Neural crest cell (in vitro differentiated cells): ENCODE results near the gene MUC3A. TPM values are rescaled to one million over a fixed set of nuclear protein-coding genes. Genes with fewer than 3 reads are reported as not detected.
"Not testable (repeated sequence)": the region's sequence is repeated elsewhere in the genome, so short reads cannot be mapped to it uniquely, and the experiment has no call there.

Experiments
- DNase-seq: peaks from one replicate; pipeline ENCODE4 v3.0.0; 2021; ENCODE audit warnings: low read depth, mixed read lengths, low spot score
- H3K27ac Mint-ChIP-seq: one replicate; pipeline ENCODE4 v1.8.0; 2021; ENCODE audit warnings: mild to moderate bottlenecking, mixed read lengths; ENCODE audit not compliant: unreplicated experiment
- H3K27me3 Mint-ChIP-seq: 2 replicates; pipeline ENCODE4 v1.8.0; 2021; ENCODE audit warnings: low read depth, mild to moderate bottlenecking, mixed read lengths
- H3K36me3 Mint-ChIP-seq: 2 replicates; pipeline ENCODE4 v1.8.0; 2021; ENCODE audit warnings: low read depth, mild to moderate bottlenecking, mixed read lengths
- H3K4me1 Mint-ChIP-seq: 2 replicates; pipeline ENCODE4 v1.8.0; 2021; ENCODE audit warnings: mixed read lengths
- H3K4me3 Mint-ChIP-seq: one replicate; pipeline ENCODE4 v1.8.0; 2021; ENCODE audit warnings: mild to moderate bottlenecking, mixed read lengths
- H3K9me3 Mint-ChIP-seq: 2 replicates; pipeline ENCODE4 v1.8.0; 2021; ENCODE audit warnings: mixed read lengths
- CTCF ChIP-seq: fragments of 200-600 bp; sonication (generic); conservative IDR thresholded peaks from 2 replicates; pipeline ENCODE4 v1.5.0; 2021; ENCODE audit warnings: antibody characterized with exemption, mild to moderate bottlenecking
- total RNA-seq: library from RNA; stranded (reverse); gene quantifications from 2 replicates; pipeline ENCODE4 v1.2.1, GENCODE V29; 2021

MUC3A gene
- total RNA-seq, 1 donor from 2014 or later: 0.16 TPM

- DNase-seq, H3K4me1 Mint-ChIP-seq, H3K27ac Mint-ChIP-seq, H3K4me3 Mint-ChIP-seq, H3K36me3 Mint-ChIP-seq, H3K9me3 Mint-ChIP-seq, H3K27me3 Mint-ChIP-seq: not testable (repeated sequence)
Observed at GRCh38 chr7:100999334-100999733, 50.0 kb downstream of the MUC3A start.

GRCh38 chr7:101000025-101000424 is 50.7 kb downstream of the MUC3A start:
- H3K4me1 Mint-ChIP-seq, DNase-seq, H3K36me3 Mint-ChIP-seq: not testable (repeated sequence)

GRCh38 chr7:101002333-101002732 is 53.0 kb downstream of the MUC3A start:
- H3K4me1 Mint-ChIP-seq, H3K27me3 Mint-ChIP-seq, H3K9me3 Mint-ChIP-seq, H3K36me3 Mint-ChIP-seq, DNase-seq, H3K27ac Mint-ChIP-seq, H3K4me3 Mint-ChIP-seq: not testable (repeated sequence)

More at GRCh38 chr7:101000025-101000424, 50.7 kb downstream of the MUC3A start:
- not testable (repeated sequence) for H3K27me3 Mint-ChIP-seq, H3K27ac Mint-ChIP-seq, H3K4me3 Mint-ChIP-seq, H3K9me3 Mint-ChIP-seq

- not testable (repeated sequence) for H3K9me3 Mint-ChIP-seq, H3K27me3 Mint-ChIP-seq, H3K27ac Mint-ChIP-seq, DNase-seq, H3K4me3 Mint-ChIP-seq, H3K4me1 Mint-ChIP-seq
- peaks cover 10% of the 10 kb centered on the region for H3K36me3 Mint-ChIP-seq
Observed at GRCh38 chr7:101007361-101007760, 58.0 kb downstream of the MUC3A start.

GRCh38 chr7:101009629-101010028 is 60.3 kb downstream of the MUC3A start:
- Mint-ChIP-seq H3K9me3 (peaks cover 2% of the 10 kb centered on the region), H3K27ac (peak overlapping the region; percentile 73), H3K4me3 (no peak overlapping the region), H3K4me1 (no peaks in the 10 kb centered on the region), H3K27me3 (no peaks in the 10 kb centered on the region), H3K36me3 (peaks cover 10% of the 10 kb centered on the region)
- DNase-seq: no peak
- TF ChIP-seq CTCF: no peak

- H3K4me1 Mint-ChIP-seq: peaks cover 15% of the 10 kb centered on the region
- TF ChIP-seq CTCF: no peak
- no peaks in the 10 kb centered on the region for H3K27me3 Mint-ChIP-seq
- H3K9me3 Mint-ChIP-seq: peaks cover 2% of the 10 kb centered on the region
- peaks cover 10% of the 10 kb centered on the region for H3K36me3 Mint-ChIP-seq
- no peak overlapping the region for H3K27ac Mint-ChIP-seq
- H3K4me3 Mint-ChIP-seq: no peak overlapping the region
- DNase-seq: no peak
Observed at GRCh38 chr7:101012931-101013330, 63.6 kb downstream of the MUC3A start.

- Mint-ChIP-seq H3K27ac (peak overlapping the region; percentile 83), H3K4me1 (peaks cover 23% of the 10 kb centered on the region), H3K9me3 (peaks cover 2% of the 10 kb centered on the region), H3K27me3 (no peaks in the 10 kb centered on the region), H3K4me3 (peak overlapping the region; percentile 23), H3K36me3 (peaks cover 5% of the 10 kb centered on the region)
- no peak for DNase-seq
- no peak for TF ChIP-seq CTCF
Observed at GRCh38 chr7:101015626-101016025, 66.3 kb downstream of the MUC3A start.
